VCaP (cell line): ENCODE results near the gene TXNDC16.

Source experiments
- H3K27ac ChIP-seq: fragments of 450-650 bp; 2 replicates; pipeline ENCODE4 v1.5.1; 2017
- TF ChIP-seq, protein P1 (sequence below): fragments of 450-650 bp; conservative IDR thresholded peaks from 2 replicates; pipeline ENCODE4 v1.5.1; 2017; ENCODE audit warnings: mild to moderate bottlenecking, moderate library complexity

Gene TXNDC16

DNA sequence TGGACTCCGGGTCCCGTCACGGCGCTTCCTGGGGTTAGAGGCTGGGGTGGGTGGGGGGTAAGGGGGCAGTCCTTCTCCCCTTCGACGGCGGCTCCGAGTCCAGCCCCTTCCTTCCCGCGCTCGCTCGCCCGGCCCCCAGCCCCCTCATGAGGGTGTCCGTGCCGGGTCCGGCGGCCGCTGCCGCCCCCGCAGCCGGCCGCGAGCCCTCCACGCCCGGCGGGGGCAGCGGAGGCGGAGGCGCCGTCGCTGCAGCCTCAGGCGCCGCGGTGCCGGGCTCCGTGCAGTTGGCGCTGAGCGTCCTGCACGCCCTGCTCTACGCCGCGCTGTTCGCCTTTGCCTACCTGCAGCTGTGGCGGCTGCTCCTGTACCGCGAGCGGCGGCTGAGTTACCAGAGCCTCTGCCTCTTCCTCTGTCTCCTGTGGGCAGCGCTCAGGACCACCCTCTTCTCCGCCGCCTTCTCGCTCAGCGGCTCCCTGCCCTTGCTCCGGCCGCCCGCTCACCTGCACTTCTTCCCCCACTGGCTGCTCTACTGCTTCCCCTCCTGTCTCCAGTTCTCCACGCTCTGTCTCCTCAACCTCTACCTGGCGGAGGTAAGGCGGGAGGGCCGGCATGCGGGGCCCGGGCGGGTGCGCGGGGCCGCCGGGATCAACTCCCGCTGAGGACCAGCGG lies 831 bp upstream of the TXNDC16 start:
- peak overlapping the region; percentile 98 for H3K27ac ChIP-seq
- TF ChIP-seq, protein P1, sequence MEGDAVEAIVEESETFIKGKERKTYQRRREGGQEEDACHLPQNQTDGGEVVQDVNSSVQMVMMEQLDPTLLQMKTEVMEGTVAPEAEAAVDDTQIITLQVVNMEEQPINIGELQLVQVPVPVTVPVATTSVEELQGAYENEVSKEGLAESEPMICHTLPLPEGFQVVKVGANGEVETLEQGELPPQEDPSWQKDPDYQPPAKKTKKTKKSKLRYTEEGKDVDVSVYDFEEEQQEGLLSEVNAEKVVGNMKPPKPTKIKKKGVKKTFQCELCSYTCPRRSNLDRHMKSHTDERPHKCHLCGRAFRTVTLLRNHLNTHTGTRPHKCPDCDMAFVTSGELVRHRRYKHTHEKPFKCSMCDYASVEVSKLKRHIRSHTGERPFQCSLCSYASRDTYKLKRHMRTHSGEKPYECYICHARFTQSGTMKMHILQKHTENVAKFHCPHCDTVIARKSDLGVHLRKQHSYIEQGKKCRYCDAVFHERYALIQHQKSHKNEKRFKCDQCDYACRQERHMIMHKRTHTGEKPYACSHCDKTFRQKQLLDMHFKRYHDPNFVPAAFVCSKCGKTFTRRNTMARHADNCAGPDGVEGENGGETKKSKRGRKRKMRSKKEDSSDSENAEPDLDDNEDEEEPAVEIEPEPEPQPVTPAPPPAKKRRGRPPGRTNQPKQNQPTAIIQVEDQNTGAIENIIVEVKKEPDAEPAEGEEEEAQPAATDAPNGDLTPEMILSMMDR = no peak

DNA sequence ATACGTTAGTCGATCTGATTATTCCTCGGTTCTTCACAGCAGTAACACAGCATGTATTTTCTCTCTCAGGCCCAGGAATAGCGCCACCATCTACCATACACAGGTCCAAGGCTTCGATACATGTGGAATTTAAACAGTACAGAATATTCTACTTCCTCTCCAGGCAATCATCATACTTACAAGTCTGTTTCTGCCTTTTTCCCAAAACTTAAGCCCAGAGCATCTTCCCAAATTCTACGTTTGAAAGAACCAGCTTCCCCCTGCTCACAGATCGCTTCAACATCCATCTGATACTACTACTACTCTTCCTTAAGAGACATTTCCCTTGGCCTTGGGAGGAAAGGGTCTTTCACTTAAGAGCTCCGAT lies 626 bp downstream of the TXNDC16 start:
- peak overlapping the region; percentile 98 for H3K27ac ChIP-seq
- TF ChIP-seq, protein P1 = peak; percentile 56

DNA sequence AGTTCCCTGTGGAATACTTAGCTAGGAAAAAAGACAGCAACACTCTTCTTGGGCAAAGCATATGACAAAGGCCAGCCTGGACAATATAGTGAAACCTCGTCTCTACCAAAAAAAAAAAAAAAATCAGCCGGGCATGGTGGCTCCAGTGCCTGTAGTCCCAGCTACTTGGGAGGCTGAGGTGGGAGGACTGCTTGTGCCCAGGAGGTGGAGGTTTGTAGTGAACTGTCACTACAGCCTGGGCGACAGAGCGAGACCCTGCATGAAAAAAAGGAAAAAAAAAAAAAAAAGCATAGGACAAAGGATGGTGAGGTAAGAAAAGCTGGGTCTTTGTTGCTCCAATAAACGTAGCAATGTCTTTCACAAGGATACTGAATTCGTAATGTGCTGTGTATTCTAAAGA lies 1.1 kb downstream of the TXNDC16 start:
- TF ChIP-seq, protein P1 = no peak

DNA sequence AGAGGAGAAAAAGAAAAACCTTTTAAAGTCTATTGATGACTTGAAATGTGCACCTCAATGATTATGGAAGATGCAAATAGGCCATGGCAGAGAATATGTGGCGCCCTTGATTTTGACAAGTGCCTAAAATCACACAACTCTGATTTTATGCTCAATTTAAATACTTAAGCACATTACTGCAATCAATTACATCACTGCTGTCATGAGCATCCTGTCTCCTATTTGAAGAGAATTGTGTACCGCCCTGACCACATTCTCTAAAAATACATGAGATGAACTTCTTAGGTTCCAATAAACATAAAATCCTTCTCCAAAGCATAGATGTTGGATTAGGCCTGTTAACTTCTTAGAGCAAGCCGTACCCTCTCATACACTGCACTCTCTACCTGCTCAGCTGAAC lies 1.6 kb downstream of the TXNDC16 start:
- H3K27ac ChIP-seq = peak overlapping the region; percentile 98
- TF ChIP-seq, protein P1 = no peak

More for the DNA sequence above, 1.1 kb downstream of the TXNDC16 start:
- H3K27ac ChIP-seq = peak overlapping the region; percentile 98

DNA sequence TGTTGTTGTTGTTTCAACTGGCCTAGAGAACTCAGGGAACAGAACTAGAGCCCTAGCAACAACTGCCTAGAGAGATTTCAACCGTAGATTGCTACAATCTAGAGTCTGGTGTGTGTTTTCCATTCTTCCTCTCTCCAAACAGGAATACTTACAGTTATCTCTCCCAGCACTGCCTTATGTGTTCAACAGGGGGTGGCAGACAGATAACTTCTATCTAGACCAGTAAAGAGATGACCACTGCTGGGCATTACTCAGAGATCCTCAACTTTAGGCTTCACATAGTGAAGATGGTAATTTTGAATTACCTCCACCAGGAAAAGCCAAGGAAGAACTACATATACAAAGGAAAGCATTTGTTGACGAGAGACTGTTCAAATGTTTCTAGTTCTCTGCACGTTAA lies 4.8 kb downstream of the TXNDC16 start:
- peak overlapping the region; percentile 98 for H3K27ac ChIP-seq

DNA sequence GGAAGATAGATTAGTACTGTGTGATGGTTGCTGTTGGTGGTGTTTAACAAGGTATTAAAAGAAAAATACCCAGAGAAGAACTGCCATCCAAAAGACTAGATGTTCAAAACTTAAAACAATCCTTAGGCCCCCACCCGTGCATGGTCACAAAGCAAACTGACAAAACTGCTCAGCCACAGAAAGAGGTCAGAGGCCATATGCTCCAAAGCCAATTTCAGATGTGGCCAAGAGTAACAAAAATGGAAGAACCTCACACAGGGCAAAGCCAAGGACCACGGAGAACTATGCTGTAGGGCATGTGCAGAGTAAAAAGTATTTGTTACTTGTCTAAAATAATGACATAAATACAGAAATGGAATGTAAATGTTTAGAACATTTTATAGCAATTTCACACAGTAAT lies 5.3 kb downstream of the TXNDC16 start:
- H3K27ac ChIP-seq = peak overlapping the region; percentile 98
- TF ChIP-seq, protein P1 = no peak

More for the DNA sequence above, 4.8 kb downstream of the TXNDC16 start:
- TF ChIP-seq, protein P1 = no peak

DNA sequence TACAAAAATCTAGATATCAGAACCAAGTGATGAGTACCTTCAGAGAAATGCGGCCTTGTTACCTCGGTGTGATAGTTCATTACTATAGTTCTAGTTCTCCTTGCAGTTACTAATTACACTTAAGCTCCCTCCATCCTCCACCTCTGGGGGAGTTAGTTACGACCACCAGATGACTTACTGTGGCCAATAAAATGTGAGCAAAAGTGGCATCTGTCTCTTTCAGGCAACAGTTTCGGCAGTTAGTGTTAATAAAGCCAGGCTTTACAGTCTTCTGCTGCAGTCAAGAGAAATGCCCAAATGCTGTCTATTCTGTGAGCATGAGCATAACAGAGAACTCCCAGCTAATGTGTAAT lies 6.0 kb downstream of the TXNDC16 start:
- TF ChIP-seq, protein P1 = no peak
- peak overlapping the region; percentile 98 for H3K27ac ChIP-seq
